GM12875 (cell line): ENCODE measurements around the gene TSHZ1.

ENCODE experiments used
- H3K4me3 ChIP-seq: one replicate; pipeline ENCODE4 v1.5.1; 2011; ENCODE audit warnings: low read depth, low read length, control low read depth
- TF ChIP-seq, protein P1 (sequence below): IDR thresholded peaks from 2 replicates; pipeline ENCODE4 v1.5.1; 2011; ENCODE audit warnings: low read depth, mild to moderate bottlenecking, control low read depth, inconsistent platforms, low read length, moderate library complexity, borderline replicate concordance; ENCODE audit not compliant: insufficient read depth

The TSHZ1 gene

DNA sequence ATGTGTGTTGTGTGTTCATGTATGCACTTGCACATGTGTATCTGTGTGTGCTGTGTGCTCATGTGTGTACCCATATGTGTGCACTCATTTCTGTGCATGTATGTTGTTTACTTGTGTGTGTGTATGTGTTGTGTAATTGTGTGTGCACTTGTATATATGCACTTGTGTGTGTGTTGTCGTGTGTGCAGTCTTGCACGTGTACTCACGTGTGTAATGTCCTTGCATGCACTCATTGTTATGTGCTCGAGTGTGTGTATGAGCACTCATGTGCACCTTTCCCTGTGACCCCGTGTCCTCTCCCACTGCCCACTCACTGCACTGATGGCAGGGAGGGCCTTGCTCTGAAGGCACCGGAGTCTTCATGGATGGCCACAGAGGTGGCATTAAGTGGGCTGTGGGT is 124.9 kb downstream of the TSHZ1 start:
- TF ChIP-seq, protein P1, sequence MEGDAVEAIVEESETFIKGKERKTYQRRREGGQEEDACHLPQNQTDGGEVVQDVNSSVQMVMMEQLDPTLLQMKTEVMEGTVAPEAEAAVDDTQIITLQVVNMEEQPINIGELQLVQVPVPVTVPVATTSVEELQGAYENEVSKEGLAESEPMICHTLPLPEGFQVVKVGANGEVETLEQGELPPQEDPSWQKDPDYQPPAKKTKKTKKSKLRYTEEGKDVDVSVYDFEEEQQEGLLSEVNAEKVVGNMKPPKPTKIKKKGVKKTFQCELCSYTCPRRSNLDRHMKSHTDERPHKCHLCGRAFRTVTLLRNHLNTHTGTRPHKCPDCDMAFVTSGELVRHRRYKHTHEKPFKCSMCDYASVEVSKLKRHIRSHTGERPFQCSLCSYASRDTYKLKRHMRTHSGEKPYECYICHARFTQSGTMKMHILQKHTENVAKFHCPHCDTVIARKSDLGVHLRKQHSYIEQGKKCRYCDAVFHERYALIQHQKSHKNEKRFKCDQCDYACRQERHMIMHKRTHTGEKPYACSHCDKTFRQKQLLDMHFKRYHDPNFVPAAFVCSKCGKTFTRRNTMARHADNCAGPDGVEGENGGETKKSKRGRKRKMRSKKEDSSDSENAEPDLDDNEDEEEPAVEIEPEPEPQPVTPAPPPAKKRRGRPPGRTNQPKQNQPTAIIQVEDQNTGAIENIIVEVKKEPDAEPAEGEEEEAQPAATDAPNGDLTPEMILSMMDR: no peak
- no peak overlapping the region for H3K4me3 ChIP-seq

DNA sequence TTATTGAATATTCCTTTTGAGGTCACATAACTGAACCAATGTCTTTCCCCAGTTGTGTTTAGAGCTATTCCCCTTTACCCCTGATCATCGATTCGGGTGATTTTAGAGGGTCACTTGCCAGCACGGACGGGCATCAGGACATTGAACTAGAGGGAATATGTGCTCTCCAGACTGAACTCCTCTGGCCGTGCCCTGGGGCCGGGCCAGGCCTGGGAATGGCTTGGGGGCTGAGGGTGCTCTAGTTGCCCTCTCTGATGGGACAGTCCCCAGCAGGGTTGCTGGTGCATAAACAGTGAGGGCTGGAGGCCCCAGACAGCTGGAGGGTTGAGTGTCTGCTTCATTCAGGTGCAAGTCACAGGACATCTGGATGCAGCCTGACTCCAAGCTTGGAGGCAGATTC is 126.2 kb downstream of the TSHZ1 start:
- TF ChIP-seq, protein P1: no peak
- H3K4me3 ChIP-seq: no peak overlapping the region

DNA sequence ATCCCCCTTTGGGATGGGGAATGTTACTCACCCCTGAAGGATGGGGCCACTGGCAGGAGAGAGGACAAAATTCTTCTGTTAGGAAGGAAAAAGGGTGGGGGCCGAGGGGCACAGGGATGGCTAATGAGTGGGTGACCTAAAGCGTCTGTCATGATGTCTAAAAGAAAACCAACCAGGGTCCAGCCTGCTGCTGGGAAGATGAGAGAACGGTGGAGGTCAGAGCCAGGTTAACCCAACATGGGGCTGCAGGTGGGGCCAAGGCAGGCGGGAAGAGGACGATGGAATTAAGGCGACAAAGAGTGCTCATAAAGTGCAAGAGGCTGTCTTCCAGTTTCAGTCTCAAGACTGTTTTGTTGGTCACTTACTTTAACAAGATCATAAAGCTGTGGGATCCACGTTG is 126.8 kb downstream of the TSHZ1 start:
- TF ChIP-seq, protein P1: no peak
- no peak overlapping the region for H3K4me3 ChIP-seq

DNA sequence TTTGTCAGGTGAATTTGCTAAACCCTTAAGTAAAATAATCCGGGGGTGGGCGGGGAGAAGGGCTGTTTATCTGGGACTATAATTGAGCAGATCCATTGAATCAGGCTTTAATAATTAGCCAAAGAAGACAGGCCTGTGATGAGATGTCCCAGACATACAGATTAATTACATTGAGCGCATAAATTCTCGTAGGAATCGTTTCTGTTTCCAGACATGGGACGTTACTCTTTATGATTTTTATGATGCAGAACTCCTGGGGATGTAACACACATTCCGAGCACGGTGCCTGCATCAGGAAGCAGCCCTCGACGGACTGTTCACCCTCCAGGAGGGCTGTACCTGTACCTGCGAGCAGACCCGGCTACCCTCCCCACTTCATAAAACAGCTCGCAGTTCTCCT is 128.0 kb downstream of the TSHZ1 start:
- TF ChIP-seq, protein P1: no peak
- H3K4me3 ChIP-seq: no peak overlapping the region
